ENCODE measurements around the gene UIMC1. TPM values are rescaled to one million over a fixed set of nuclear protein-coding genes. Genes with fewer than 3 reads are reported as not detected.

The UIMC1 gene
- total RNA-seq, 1 experiment from 2014 or later: 38.4 TPM

- no peak overlapping the region for H2AFZ ChIP-seq (ENCODE audit: low read depth, low read length, poor library complexity, severe bottlenecking)
- RAD21 ChIA-PET (ENCODE audit: low non-redundant PET in 1 of 2, low total read pairs in 2 of 2, uncharacterized antibody in 2 of 2, unreplicated experiment in 2 of 2): no interaction called here
- H3K4me3 ChIP-seq (replicated peaks in 1 of 2; ENCODE audit: low read depth in 1 of 2, low read length in 2 of 2): no peak overlapping the region
- no peak overlapping the region for H3K4me2 ChIP-seq (ENCODE audit: low read length)
- no TSS peak for BruUV-seq (replicated peaks)
- peaks cover 12% of the 10 kb centered on the region; the same call in 1 of the 2 replicates for H3K79me2 ChIP-seq (ENCODE audit: insufficient read depth, low read length)
- no peaks in the 10 kb centered on the region for H3K27me3 ChIP-seq (ENCODE audit: insufficient read depth, low read length)
- H3K36me3 ChIP-seq (ENCODE audit: control insufficient read depth in 1 of 2, insufficient read depth in 2 of 2, low read length in 2 of 2): peaks cover 22 to 35% of the 10 kb centered on the region in 2 experiments; a peak in 3 of 4 replicates
- no peaks in the 10 kb centered on the region for H3K4me1 ChIP-seq (ENCODE audit: control insufficient read depth in 1 of 2, insufficient read depth in 2 of 2, low read length in 2 of 2)
- H3K9me2 ChIP-seq (ENCODE audit: insufficient read depth): no peaks in the 10 kb centered on the region
- DNase-seq (ENCODE audit: low read depth, low spot score) (no peak), ATAC-seq (no peak)
- no peak overlapping the region for H3K9ac ChIP-seq (ENCODE audit: low read length)
- no peak overlapping the region for H3K27ac ChIP-seq (ENCODE audit: low read depth, low read length)
- POLR2A ChIA-PET: no interaction called here
- intact Hi-C loops (cut with micrococcal nuclease): no loop called here
- CTCF ChIA-PET: interaction anchor here (5.4 kb wide), 1 partner anchor 295 kb away, joined by 28 read pairs; no protein-coding TSS in a partner anchor
- no peaks in the 10 kb centered on the region for H3K9me3 ChIP-seq (ENCODE audit: control insufficient read depth in 1 of 2, insufficient read depth in 1 of 2, low read depth in 1 of 2, low read length in 2 of 2)
- TF ChIP-seq, protein P1, sequence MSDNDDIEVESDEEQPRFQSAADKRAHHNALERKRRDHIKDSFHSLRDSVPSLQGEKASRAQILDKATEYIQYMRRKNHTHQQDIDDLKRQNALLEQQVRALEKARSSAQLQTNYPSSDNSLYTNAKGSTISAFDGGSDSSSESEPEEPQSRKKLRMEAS (IDR thresholded peaks at IDR 0.05): no peak
- TF ChIP-seq CTCF (IDR thresholded peaks at IDR 0.05 in 2 of 3, conservative IDR thresholded peaks at IDR 0.05 in 1 of 3; ENCODE audit: borderline replicate concordance in 1 of 3, insufficient read depth in 1 of 3, low read depth in 2 of 3, low read length in 2 of 3) (no peak), ELF1 (IDR thresholded peaks at IDR 0.05; ENCODE audit: borderline replicate concordance, low read depth) (no peak), JUND (IDR thresholded peaks at IDR 0.05) (no peak)
- peaks cover 4% of the 10 kb centered on the region; the same call in 1 of the 2 replicates for H4K20me1 ChIP-seq (ENCODE audit: insufficient read depth)
These were observed 50.7 kb downstream of the UIMC1 start for GRCh38 chr5:176955895-176956294.

GRCh38 chr5:176954050-176954449 lies 52.5 kb downstream of the UIMC1 start:
- Histone ChIP-seq H3K79me2 (ENCODE audit: insufficient read depth, low read length) (peaks cover 12% of the 10 kb centered on the region; the same call in 1 of the 2 replicates), H3K9ac (ENCODE audit: low read length) (no peak overlapping the region), H3K4me3 (replicated peaks in 1 of 2; ENCODE audit: low read depth in 1 of 2, low read length in 2 of 2) (no peak overlapping the region), H3K4me2 (ENCODE audit: low read length) (no peak overlapping the region), H3K27ac (ENCODE audit: low read depth, low read length) (no peak overlapping the region), H2AFZ (ENCODE audit: low read depth, low read length, poor library complexity, severe bottlenecking) (no peak overlapping the region), H4K20me1 (ENCODE audit: insufficient read depth) (peaks cover 4% of the 10 kb centered on the region; the same call in 1 of the 2 replicates), H3K9me3 (ENCODE audit: control insufficient read depth in 1 of 2, insufficient read depth in 1 of 2, low read depth in 1 of 2, low read length in 2 of 2) (no peaks in the 10 kb centered on the region), H3K9me2 (ENCODE audit: insufficient read depth) (no peaks in the 10 kb centered on the region), H3K27me3 (ENCODE audit: insufficient read depth, low read length) (no peaks in the 10 kb centered on the region), H3K36me3 (ENCODE audit: control insufficient read depth in 1 of 2, insufficient read depth in 2 of 2, low read length in 2 of 2) (peaks cover 26 to 37% of the 10 kb centered on the region in 2 experiments; a peak in 3 of 4 replicates), H3K4me1 (ENCODE audit: control insufficient read depth in 1 of 2, insufficient read depth in 2 of 2, low read length in 2 of 2) (no peaks in the 10 kb centered on the region)
- no peak for ATAC-seq
- no peak for DNase-seq (ENCODE audit: low read depth, low spot score)
- intact Hi-C loops (cut with micrococcal nuclease): no loop called here
- TF ChIP-seq EZH2 (IDR thresholded peaks at IDR 0.05) (no peak), CBX3 (IDR thresholded peaks at IDR 0.05; ENCODE audit: low read depth) (no peak), POLR2A (IDR thresholded peaks at IDR 0.05; ENCODE audit: borderline replicate concordance, extremely low read depth, insufficient read depth, insufficient read length) (no peak), ZFX (IDR thresholded peaks at IDR 0.05) (no peak), JUND (IDR thresholded peaks at IDR 0.05) (no peak), RAD21 (IDR thresholded peaks at IDR 0.05; ENCODE audit: low read depth) (no peak), EZH2phosphoT487 (IDR thresholded peaks at IDR 0.05; ENCODE audit: borderline replicate concordance) (no peak), FOSL1 (IDR thresholded peaks at IDR 0.05; ENCODE audit: low read depth) (no peak), ZBTB33 (IDR thresholded peaks at IDR 0.05; ENCODE audit: extremely low read depth, insufficient replicate concordance, low read length) (no peak)
- TF ChIP-seq, protein P2, sequence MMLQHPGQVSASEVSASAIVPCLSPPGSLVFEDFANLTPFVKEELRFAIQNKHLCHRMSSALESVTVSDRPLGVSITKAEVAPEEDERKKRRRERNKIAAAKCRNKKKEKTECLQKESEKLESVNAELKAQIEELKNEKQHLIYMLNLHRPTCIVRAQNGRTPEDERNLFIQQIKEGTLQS (IDR thresholded peaks at IDR 0.05): no peak
- BruUV-seq (replicated peaks): no TSS peak
- ChIA-PET RAD21 (ENCODE audit: low non-redundant PET in 1 of 2, low total read pairs in 2 of 2, uncharacterized antibody in 2 of 2, unreplicated experiment in 2 of 2) (no interaction called here), POLR2A (interaction anchor here (0.7 kb wide), 1 partner anchor 88 kb away, joined by 3 read pairs; no protein-coding TSS in a partner anchor), CTCF (no interaction called here)

Data from HCT116 (cell line).